Ovary (tissue), 3 donors: ENCODE results near the gene TMEM41B.

Experiments
- CTCF ChIP-seq, 3 donors: fragments of 450-650 bp in 2 of 3; fragments of 200-600 bp in 1 of 3; IDR thresholded peaks; one replicate each; pipeline versions ENCODE4 v1.5.1 to v1.8.0; 2016 to 2022; ENCODE audit warnings: antibody characterized with exemption in 3 of 3, mild to moderate bottlenecking in 1 of 3
- EP300 ChIP-seq: sonication (generic); formaldehyde crosslinking; IDR thresholded peaks from one replicate; pipeline ENCODE4 v1.6.1; 2017; ENCODE audit warnings: antibody characterized with exemption
- POLR2A ChIP-seq: fragments of 450-650 bp; IDR thresholded peaks from one replicate; pipeline ENCODE4 v1.6.1; 2017; ENCODE audit warnings: antibody characterized with exemption, mild to moderate bottlenecking, moderate library complexity
- donor health status: DM: no; HTN: no; CAD: no.

GRCh38 chr11:9362393-9362863 is 48.0 kb upstream of the TMEM41B start:
- TF ChIP-seq CTCF (IDR thresholded peaks at IDR 0.05) (no peak), POLR2A (no peak), EP300 (no peak)
